Fibroblast of lung (primary cell): ENCODE results near the gene SEMA3B. TPM values are rescaled to one million over a fixed set of nuclear protein-coding genes. Genes with fewer than 3 reads are reported as not detected.

Experiments used
- DNase-seq, 2 donors: peaks; one replicate each; pipeline versions ENCODE4 v3.0.0 to v3.0.0-alpha.2; 2010; ENCODE audit warnings: low read depth in 2 of 2
- H2AFZ ChIP-seq: 2 replicates; pipeline ENCODE4 v1.5.1; 2012; ENCODE audit warnings: low read length, control low read depth, inconsistent platforms
- H3K27ac ChIP-seq: 2 replicates; pipeline ENCODE4 v1.5.1; 2011; ENCODE audit warnings: low read length, control low read depth; ENCODE audit not compliant: insufficient read depth
- H3K27me3 ChIP-seq: 2 replicates; pipeline ENCODE4 v1.5.1; 2011; ENCODE audit warnings: mild to moderate bottlenecking, low read length; ENCODE audit not compliant: control insufficient read depth, insufficient read depth
- H3K36me3 ChIP-seq: 2 replicates; pipeline ENCODE4 v1.5.1; 2011; ENCODE audit warnings: low read length; ENCODE audit not compliant: control insufficient read depth, insufficient read depth
- H3K4me1 ChIP-seq: 2 replicates; pipeline ENCODE4 v1.5.1; 2011; ENCODE audit warnings: low read length; ENCODE audit not compliant: control insufficient read depth, insufficient read depth; ENCODE audit errors: extremely low read depth
- H3K4me2 ChIP-seq: 2 replicates; pipeline ENCODE4 v1.5.1; 2011; ENCODE audit warnings: low read length, control low read depth; ENCODE audit not compliant: insufficient read depth; ENCODE audit errors: extremely low read depth
- H3K4me3 ChIP-seq, 4 experiments: fragments of 200-600 bp in 1 of 4; sonication (generic) in 1 of 4; replicated peaks in 1 of 4; 2 replicates each; pipeline ENCODE4 v1.5.1; 2011 to 2016; ENCODE audit warnings: low read length in 4 of 4, low read depth in 3 of 4, mild to moderate bottlenecking in 3 of 4, control low read depth in 2 of 4, inconsistent platforms in 1 of 4, mixed read lengths in 1 of 4; ENCODE audit not compliant: insufficient read depth in 1 of 4; ENCODE audit errors: control extremely low read depth in 1 of 4
- H3K79me2 ChIP-seq: 2 replicates; pipeline ENCODE4 v1.5.1; 2012; ENCODE audit warnings: mild to moderate bottlenecking, low read length, inconsistent platforms; ENCODE audit not compliant: control insufficient read depth, insufficient read depth
- H3K9ac ChIP-seq: 2 replicates; pipeline ENCODE4 v1.5.1; 2011; ENCODE audit warnings: mild to moderate bottlenecking, low read length, control low read depth; ENCODE audit not compliant: insufficient read depth
- H3K9me3 ChIP-seq: 2 replicates; pipeline ENCODE4 v1.5.1; 2012; ENCODE audit warnings: low read depth, low read length; ENCODE audit not compliant: control insufficient read depth, insufficient read depth
- H4K20me1 ChIP-seq: 2 replicates; pipeline ENCODE4 v1.5.1; 2011; ENCODE audit warnings: low read length; ENCODE audit not compliant: control insufficient read depth, insufficient read depth; ENCODE audit errors: extremely low read depth
- CTCF ChIP-seq, 2 donors: IDR thresholded peaks in 1 of 2; conservative IDR thresholded peaks in 1 of 2; 1 replicate in 1 of 2; 2 replicates in 1 of 2; pipeline ENCODE4 v1.5.1; 2011 to 2012; ENCODE audit warnings: low read length in 2 of 2, control low read depth in 1 of 2, inconsistent platforms in 1 of 2, low read depth in 1 of 2, mild to moderate bottlenecking in 1 of 2
- EZH2 ChIP-seq: IDR thresholded peaks from 2 replicates; pipeline ENCODE4 v1.5.1; 2012; ENCODE audit warnings: low read length, control low read depth, mild to moderate bottlenecking; ENCODE audit errors: missing control alignments
- polyA plus RNA-seq, 2 donors: library from polyadenylated mRNA; depleted of rRNA in 1 of 2; stranded (reverse) in 1 of 2; unstranded in 1 of 2; fragments of >200 nt; gene quantifications; 2 replicates each; pipeline ENCODE4 v1.2.1, GENCODE V29; 2011 to 2012; ENCODE audit warnings: missing spikeins in 1 of 2
- total RNA-seq: library from RNA; depleted of rRNA; stranded (reverse); fragments of >200 nt; gene quantifications from 2 replicates; pipeline ENCODE4 v1.2.1, GENCODE V29; 2014

Gene SEMA3B
- total and polyA plus RNA-seq, 2 donors (not counting 1 experiment from before 2014, with no cell fraction given): 23.5 to 85.2 TPM

- H3K4me1 ChIP-seq: peaks cover 24% of the 10 kb centered on the region
- TF ChIP-seq CTCF (conservative IDR thresholded peaks at IDR 0.05 in 1 of 2, IDR thresholded peaks at IDR 0.05 in 1 of 2; ENCODE audit: low read depth in 1 of 2, low read length in 2 of 2) (no peak), EZH2 (no peak)
- H4K20me1 ChIP-seq: no peaks in the 10 kb centered on the region
- H3K9me3 ChIP-seq: no peaks in the 10 kb centered on the region
- no peaks in the 10 kb centered on the region for H3K27me3 ChIP-seq
- DNase-seq: no peak
- H2AFZ ChIP-seq: no peak overlapping the region
- no peak overlapping the region for H3K9ac ChIP-seq
- H3K4me2 ChIP-seq: peak overlapping the region; percentile 23
- peaks cover 2% of the 10 kb centered on the region for H3K79me2 ChIP-seq
- no peak overlapping the region for H3K4me3 ChIP-seq
- peaks cover 28% of the 10 kb centered on the region for H3K36me3 ChIP-seq
- H3K27ac ChIP-seq: peak overlapping the region; percentile 58
Observed at GRCh38 chr3:50259432-50260026, 9.4 kb upstream of the SEMA3B start.

GRCh38 chr3:50260027-50260941, 8.7 kb upstream of the SEMA3B start:
- peak; percentile 84 to 88 for DNase-seq
- Histone ChIP-seq H3K4me3 (peak overlapping the region; percentile 23 to 53 (median 40)), H3K9me3 (no peaks in the 10 kb centered on the region), H3K27ac (peak overlapping the region; percentile 91), H3K27me3 (no peaks in the 10 kb centered on the region), H4K20me1 (no peaks in the 10 kb centered on the region), H2AFZ (no peak overlapping the region), H3K79me2 (no peaks in the 10 kb centered on the region), H3K4me1 (peaks cover 25% of the 10 kb centered on the region), H3K9ac (peak overlapping the region; percentile 80), H3K4me2 (peak overlapping the region; percentile 58), H3K36me3 (peaks cover 25% of the 10 kb centered on the region)
- TF ChIP-seq EZH2 (no peak), CTCF (conservative IDR thresholded peaks at IDR 0.05 in 1 of 2, IDR thresholded peaks at IDR 0.05 in 1 of 2; ENCODE audit: low read depth in 1 of 2, low read length in 2 of 2) (peak; percentile 64 to 77)

DNA sequence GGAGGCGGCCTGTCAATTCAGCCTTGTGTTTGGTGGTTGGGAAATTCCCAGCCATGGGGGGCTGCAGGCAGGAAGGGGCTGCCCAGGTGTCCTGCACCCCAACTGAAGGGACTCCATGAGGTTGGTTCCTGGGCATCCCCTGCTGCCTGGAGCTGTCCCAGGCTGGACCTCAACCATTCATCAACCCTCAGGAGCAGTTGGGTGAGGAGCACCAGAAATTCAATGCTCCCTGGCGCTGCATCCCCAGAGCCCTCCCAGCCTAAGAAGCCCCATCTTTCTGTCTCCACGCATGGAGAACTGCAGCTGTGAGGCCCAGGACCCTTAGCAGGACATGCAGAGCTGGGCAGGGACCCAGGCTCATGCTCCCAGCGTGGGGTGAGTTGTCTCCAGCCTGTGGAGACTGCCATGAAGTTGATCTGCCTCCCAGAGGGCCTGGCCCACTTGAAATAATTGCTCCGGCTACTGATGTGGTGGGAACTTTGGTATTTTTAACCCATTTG, 8.0 kb upstream of the SEMA3B start:
- no peak for TF ChIP-seq EZH2
- Histone ChIP-seq H2AFZ (no peak overlapping the region), H3K9me3 (no peaks in the 10 kb centered on the region), H3K4me2 (peak overlapping the region; percentile 58), H3K4me1 (peaks cover 31% of the 10 kb centered on the region), H3K27ac (peak overlapping the region; percentile 91), H3K27me3 (no peaks in the 10 kb centered on the region), H3K9ac (peak overlapping the region; percentile 80), H3K4me3 (peak overlapping the region in 3 of 4 experiments; percentile 23 to 53 (median 32)), H4K20me1 (no peaks in the 10 kb centered on the region), H3K79me2 (no peaks in the 10 kb centered on the region), H3K36me3 (peaks cover 22% of the 10 kb centered on the region)
- no peak for DNase-seq
